NCI-H2081 treated with DMSO at 0.1 percent for 48 hours (cell line): ENCODE results near the gene FOXJ3.

ENCODE experiments used
- DNase-seq: peaks from one replicate; lab custom pipeline; 2025; lab: John Stamatoyannopoulos, UW

Gene FOXJ3

DNA sequence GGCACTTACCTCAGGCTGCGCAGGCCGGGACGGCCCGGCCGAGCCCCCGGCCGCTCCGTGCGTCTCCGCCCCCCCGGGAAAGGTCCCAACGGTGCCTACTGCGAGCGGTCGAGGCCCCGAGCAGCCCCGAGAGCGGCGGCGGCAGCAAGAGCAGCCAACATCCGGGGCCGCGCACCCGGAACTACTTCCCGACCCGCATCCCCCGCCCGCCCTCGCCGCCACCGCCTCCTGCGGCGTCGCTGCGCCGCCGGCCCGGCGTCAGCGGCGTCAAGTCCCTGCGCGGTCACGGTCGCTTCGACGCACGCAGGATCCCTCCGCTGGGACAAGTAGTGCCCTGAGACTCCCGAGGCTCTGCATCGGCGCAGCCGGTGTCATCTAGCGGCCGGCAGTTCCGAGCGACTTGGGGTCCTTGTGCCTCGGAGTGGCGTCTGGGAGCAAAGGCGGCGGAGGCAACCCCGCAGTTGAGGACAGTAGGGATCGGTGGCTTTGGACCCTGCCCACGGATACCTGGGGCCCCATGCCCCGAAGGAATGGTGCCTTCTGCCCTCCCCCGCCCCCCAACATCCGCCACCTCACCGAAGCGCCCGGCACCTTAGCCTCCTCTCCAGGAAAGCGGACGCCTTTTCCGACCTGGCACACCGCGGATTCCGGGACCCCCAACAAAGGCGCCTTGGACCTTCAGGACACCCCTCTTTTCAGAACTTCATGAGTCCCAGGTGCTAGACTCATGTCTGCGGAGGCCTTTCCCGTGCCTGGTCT is at the start of gene FOXJ3:
TSS of gene FOXJ3 (minus strand) at position 186 of the 759 bp plus-strand sequence. CDS start 24,142 bp downstream, outside the sequence.
- peak; percentile 71 for DNase-seq

DNA sequence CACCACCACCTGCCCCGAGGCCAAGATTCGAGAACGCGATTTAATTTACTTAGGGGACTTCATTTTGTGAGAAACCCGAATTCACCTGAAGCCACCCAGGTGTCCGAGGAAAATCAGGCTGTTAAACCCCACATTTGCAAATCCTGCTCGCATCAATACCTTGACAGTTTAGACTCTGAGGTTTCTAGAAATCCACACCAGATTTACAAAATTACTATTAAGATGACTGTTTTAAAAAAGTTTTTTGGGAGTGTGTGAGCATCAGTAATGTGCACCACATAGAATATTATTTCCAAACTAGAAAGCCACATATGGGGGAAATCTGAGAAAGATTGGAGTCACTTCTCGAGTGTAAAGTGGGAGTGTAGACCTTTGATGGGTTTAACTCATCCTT is 46.2 kb upstream of the FOXJ3 start:
- no peak for DNase-seq

DNA sequence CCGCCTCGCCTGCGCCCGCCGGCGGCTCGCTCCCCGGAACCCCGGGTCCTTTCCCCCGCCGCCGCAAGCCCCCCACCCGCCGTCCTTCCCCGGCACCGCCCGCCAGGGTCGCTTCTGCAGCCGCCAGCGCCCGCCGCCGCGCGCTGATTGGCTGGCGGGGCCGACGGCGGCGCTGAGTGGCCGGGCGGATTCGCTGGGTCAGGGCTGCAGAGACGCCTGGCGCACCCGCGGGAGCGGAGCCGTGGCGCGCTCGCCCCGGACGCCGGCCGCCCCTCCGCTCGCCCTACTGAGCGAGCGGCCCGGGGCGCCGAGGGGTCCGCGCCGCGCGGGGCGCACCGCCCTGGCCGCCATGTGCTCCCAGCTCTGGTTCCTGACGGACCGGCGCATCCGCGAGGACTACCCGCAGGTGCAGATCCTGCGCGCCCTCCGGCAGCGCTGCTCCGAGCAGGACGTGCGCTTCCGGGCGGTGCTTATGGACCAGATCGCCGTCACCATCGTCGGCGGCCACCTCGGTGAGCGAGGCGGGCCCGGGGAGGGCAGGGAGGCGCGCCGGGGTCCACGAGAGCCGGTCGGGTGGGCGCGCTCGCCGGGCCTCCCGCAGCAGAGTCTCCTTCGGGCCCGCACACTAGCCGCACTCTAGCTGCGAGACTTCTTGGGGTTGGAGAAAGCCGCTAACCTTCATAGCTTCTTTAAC is 45.7 kb upstream of the FOXJ3 start, which contains the start of gene RIMKLA:
TSS of gene RIMKLA (plus strand) at position 207 of the 694 bp plus-strand sequence. CDS start at position 350, 143 bp downstream.
- peak; percentile 53 for DNase-seq

DNA sequence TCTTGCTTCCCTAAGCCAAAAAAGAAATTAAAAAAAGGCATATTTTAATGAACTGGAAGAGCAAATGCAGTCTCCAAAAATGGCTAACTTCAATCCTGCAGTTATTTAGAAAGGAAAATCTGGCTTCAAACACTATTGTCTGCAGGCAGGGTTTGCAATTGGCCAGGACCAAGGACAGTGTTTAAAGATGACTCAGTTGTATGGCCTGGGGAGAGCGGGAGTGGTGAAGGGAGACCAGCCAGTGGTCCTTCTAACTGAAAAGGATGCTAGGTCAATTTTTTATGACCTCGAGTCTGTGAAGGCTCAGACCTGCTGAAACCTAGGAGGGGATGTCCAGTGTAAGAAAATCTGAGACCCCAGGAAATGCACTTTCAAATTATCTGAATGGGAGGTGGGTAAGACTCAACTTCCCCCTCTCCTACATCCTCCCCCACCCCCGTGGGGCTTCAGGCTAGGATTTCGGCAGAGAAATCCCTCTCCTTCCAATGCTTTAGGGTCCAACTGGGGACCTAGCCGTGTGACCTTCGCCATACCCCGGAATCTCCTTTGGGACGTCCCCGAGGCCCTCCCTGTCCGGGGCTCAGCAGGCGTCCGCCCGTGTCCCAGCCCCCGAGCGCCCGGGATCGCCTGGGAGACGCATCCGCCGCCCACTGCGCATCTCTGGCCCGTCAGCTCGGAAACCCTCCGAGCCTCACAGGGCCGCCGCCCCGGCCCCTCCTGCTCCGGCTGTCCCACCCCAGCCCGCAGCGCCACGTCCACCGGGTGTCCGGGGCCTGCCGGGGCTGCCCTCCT is 45.0 kb upstream of the FOXJ3 start:
- DNase-seq, result no peak

DNA sequence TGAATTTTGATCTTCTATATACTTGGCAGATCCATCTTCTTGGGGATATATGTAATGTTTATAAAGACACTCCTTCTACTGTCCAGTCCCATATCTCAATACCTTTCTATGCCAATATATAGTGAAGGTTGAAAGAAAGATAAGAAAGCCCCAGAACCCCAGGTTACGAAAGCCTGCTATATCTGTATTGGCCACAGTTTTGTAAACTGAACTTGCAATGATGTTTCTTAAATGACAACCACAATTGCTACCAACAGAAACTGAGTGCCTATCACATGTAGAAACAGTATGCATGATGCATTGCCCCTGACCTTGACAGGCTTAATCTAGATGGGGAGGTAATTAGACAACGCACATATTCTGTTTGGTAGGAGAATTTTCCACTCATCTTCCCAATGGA is 37.8 kb upstream of the FOXJ3 start:
- no peak for DNase-seq

DNA sequence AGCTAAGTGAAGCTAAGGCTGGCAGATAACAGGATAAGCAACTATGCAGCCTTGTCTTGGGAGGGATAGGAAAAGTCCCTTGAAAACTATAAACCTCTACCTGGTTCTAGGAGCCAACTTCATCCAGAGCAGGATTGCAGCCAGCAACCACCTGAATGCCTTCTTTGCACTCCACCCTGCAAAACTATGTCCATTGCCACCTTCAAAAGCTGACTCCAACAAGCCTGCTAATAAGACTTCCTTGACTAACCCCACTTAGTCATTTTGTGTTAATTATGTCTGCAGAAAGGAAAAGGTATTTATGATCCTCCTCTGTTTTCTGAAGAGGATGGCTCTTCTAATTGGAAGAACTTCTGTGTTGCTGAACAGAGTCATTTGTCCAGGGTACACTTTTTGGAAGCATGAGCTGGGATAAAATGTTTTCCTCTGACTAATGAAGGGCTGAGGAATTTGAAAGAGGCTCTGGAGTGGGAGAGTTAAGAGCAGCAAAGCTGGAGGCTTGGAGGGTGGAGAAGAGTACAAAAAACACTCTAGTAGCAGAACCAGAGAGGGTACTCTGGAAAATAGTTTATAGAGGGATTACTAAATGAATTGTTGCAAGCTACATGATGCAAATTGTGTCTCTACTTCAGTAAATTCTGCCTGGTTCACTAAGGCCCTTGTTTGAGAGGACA is 36.0 kb upstream of the FOXJ3 start:
- DNase-seq, result no peak

DNA sequence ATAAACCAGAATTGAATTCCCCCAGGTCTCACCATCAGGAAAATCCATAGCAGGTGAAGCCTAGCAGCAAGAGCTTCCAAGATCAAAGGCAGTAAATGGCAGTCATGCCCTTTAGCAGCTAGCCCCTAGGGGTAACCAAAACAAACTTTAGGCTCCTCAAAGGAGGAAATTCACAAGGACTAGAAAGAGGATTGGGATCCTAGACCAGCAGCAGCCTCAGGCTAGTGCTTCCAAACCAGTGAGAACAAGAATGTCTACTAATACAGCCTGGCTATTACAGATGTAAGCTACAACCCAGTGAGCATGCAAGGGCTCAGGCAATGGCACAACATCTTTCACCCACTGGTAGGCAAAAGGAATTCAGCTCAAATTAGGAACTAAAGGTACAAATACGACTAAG is 34.4 kb upstream of the FOXJ3 start:
- no peak for DNase-seq

DNA sequence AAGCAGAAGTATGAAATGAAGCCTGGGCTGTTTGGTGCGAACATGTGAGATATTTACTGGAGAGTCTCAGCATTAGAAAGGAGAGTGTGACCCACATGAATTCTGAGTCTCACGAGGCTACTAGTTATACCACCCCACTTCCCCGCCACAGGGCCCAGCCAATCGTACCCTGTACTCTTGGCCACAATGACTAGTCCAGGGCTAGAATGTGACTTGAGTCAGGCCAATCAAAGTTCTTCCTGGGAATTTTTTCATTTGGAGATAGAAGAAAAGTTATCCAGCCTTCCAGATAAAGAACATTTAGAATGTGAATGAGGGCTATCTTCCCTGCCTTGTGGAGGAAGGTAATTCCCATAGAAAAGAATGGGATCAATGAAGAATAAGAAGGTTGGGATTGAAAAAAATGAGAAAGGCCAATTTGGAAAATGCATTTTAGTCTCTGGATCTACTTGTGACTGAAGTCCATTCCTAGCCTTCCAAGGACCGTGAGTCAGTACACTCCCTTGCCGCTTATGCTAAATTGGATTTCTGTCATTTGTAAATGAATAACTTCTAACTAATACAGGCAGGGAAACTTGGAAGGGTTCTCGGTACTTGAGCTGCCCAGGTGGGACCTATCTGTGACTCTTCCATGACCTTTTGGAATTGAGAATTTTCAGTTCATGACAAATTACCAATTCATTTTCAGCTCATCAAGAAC is 33.2 kb upstream of the FOXJ3 start:
- DNase-seq, result no peak

DNA sequence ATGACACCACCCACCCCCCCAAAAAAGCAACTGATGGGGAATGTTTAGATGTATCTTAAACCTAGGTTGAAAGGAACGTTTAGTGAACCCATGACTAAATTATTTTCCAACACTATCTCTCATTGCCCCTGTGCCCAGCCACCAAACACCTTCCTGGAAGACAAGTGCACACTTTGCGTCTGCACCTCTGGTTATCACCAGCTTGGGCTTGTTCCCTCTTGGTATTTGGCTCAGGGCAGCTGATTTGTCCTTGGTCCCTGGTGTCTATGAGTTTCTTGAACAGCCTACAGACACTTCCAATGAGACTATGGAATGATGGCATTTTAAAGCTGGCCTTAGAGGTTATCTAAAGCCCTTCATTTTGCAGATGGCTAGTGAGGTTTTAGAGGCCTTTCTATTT is 30.1 kb upstream of the FOXJ3 start:
- no peak for DNase-seq

DNA sequence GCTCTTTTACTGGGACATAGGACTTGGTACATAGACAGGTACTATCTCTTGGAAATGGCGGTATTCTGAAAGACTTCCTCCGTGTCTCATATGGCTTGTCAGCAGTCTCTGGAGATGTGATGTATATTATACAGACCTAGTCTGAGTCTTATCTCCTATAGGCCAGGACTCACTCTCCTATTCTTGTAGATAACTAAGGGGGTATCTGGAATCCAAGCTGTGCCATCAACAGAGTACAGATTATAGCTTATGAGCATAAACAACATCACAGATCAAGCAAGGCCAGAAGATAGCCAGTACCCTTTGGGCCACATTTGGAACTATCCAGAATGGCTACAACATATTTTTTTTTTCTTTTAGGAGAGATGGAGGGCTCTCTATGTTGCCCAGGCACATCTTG is 29.5 kb upstream of the FOXJ3 start:
- DNase-seq, result no peak

DNA sequence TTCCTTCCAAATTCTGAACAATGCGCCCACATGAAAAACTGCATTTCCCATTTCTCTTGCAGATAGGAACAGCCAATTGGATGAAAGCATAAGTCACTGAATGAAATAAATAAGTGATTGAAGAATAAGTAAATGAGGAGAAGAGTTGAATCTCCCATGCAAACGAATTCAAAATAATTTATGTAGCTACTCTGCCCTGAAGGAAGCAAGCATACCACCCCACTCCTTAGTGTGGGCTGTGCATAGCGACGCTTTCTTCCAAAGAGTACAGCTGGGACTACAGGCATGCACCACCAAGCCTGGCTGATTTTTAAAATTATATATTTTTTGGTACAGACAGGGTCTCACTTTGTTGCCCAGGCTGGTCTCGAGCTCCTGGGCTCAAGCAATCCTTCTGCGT is 29.1 kb upstream of the FOXJ3 start:
- DNase-seq, result no peak

DNA sequence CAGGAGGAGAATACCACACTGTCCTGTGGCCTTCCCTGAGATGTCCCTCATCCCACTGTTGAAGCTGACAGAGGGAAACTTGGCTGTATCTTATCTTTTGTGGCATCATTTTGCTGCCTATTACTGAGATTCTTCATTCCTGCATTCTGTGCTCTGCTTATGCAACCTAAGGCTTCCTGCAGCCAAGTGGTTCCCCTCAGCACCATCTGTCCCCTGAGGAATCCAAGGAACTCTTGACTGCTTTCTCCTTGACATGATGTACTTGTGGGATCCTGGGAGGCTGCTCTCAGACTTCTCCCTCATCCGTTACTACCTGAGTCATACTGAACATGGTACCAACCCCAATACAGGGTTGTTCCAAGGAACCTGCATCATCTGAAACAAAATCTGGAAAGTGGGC is 24.4 kb upstream of the FOXJ3 start:
- DNase-seq, result no peak

DNA sequence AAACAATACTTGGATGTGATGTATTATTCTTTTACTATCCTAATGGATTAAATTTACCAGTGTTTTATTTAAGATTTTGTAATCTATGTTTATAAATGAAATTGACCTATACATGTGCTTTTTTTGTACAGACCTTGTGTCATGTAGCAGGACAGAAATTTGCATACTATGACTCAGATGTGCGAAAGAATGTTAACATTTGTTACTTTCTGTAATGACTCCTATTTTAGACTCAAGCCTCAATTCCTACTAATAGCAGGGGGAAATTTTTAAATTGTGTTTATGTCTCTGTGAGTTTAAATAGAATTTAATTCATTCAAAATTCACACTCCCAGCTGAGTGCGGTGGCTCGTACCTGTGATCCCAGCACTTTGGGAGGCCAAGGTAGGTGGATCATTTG is 23.8 kb upstream of the FOXJ3 start:
- DNase-seq, result no peak

DNA sequence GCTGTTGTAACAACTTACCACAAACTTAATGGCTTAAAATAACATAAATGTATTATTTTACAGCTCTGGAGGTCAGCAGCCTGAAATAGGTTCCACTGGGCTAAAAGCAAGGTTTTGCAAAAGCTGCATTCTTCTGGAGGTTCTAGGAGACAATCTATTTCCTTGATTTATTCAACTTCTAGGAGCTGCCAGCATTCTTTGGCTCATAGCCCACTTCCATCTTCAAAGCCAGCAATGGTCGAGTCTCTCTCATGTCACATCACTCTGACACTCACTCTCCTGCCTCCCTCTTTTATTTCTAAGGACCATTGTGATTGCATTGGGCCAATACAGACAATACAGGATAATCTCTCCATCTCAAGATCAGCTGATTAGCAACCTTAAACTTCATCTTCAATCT is 15.1 kb upstream of the FOXJ3 start:
- no peak for DNase-seq

DNA sequence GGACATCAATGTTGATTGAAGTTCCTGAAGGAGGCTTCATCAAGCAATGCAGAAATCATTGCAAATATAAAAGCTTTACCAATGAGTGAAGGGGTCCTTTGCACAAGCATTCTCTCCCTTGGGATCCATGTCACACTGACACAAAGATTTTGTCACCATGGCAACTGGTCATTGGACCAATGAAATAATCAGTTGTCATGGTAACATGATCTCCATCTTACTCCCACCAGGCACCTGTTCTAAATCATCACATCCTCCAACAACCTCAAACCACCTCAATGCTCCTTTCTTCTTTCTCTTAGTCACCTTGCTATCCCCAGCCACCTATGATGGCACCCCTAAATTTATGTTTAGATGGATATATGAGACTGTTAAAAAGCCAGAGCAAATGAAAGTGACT is 13.5 kb upstream of the FOXJ3 start:
- DNase-seq, result no peak

DNA sequence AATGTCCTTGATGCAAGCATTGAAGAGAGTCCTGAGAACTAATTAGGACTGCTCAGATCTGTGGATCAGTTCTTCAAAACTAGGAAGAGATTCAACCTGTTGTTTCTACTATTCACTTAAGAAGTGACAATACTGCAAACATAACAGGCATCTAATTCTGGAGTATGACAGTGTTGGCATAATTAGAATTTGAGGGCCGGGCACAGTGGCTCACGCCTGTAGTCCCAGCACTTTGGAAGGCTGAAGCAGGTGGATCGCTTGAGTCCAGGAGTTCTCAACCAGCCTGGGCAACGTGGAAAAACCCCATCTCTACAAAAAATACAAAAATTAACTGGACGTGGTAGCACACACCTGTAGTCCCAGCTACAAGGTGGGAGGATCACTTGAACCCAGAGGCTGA is 8.0 kb upstream of the FOXJ3 start:
- DNase-seq, result no peak

DNA sequence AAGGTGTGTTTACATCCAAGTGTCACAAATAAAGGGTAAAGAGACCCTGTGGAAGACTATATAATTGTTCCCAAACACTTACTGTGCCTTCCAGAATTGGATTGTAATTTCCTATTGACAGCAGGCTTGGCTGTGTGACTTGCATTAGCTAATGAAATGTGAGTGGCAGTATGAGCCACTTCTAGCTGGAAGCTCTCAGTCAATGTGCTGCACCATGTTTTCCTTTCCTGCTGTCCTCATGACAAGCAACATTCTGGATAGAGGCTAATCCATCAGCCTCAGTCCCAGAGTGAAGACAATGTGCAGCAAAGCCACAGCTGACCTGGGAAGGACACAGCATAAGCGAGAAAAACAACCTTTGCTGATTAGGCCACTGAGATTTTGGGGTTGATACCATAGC is 5.9 kb upstream of the FOXJ3 start:
- DNase-seq, result peak; percentile 89

DNA sequence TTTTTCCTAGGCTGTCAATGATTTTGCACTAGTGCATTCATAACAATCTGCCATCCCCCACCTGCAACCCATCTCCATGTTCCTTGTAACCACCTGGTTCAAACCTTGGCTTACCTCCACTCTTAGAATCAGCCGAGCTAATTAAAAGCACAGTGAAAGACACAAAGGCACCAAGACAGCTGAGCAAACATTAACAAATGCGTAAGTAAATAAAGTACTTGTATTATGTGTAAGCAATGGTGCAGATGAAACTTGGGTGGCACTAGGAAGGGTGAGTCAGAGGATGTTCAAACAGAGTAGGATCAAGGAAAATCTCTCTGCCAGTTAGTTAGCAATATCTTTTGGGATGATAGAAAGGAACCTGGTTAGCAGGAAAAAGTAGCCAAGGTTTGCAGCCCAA is 5.1 kb upstream of the FOXJ3 start:
- DNase-seq, result peak; percentile 100

DNA sequence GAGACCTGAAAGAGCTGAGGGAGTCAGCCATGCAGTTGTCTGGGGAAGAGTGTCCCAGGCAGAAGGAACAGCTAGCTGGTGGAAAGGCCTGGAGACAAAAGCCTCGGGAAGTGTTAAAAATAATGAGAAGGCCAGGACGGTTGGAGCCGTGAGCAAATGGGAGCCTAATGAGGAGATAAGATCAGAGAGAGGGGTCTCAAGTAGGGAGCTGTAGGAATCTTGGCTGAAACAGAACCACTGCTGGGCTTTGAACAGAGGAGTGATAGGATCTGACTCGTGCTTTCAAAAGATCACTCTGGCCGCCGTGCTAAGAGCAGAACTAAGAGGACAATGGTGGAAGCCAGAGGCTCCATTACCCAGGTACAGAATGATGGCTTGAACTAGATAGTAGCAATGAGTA is 1.9 kb upstream of the FOXJ3 start:
- DNase-seq, result no peak

DNA sequence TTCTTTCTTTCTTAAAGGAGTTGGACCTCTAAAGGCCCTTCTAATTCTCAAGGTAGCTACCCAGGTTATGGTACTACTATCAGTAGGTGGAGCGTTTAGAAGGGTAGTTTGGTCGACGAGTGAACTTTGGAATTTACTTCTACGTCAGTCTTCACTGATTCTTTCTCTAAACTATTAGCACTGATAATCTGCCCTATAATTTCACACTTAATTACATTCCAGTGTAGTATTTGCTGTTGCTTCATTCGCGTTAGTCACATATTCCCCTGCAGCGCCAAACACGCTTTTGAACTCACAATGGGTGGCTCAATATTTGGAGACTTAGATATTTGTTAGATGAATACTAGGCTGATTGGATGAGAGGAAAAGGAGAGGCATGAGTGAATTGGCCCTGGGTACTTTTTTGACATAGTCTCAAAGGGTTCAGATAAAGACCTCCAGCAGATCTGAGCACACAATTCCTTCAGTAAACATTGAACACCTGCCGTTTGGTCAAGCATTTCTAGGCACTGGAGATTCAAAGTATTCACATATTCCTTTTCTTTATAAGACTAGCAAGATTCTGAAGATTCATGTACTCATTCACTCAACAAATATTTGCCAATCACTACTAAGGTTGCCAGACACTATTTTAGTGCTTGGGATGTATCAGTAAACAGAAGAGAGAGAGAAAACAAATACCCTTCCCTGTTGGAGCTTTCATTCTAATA is 929 bp upstream of the FOXJ3 start:
- peak; percentile 91 for DNase-seq
